Heart right ventricle (tissue), 16 donors: ENCODE results near the gene TYMS. TPM values are rescaled to one million over a fixed set of nuclear protein-coding genes. Genes with fewer than 3 reads are reported as not detected.

ENCODE experiments used
- ATAC-seq, 8 donors: fragments of 200-7000 bp; cut with Tn5 transposase; one replicate each; pipeline ENCODE4 v1.9.1; 2020; ENCODE audit warnings: mild to moderate bottlenecking in 8 of 8, moderate library complexity in 8 of 8, moderate number of reproducible peaks in 1 of 8
- DNase-seq, 2 donors: peaks; one replicate each; pipeline ENCODE4 v3.0.0-alpha.2; 2020
- H3K27ac ChIP-seq, 10 donors: fragments of 200-600 bp; sonication (generic) in 2 of 10; one replicate each; pipeline versions ENCODE4 v1.5.0 to v1.8.0; 2020 to 2022; ENCODE audit warnings: mild to moderate bottlenecking in 3 of 10
- H3K27me3 ChIP-seq, 7 donors: fragments of 200-600 bp; one replicate each; pipeline ENCODE4 v1.8.0; 2021 to 2022; ENCODE audit warnings: mild to moderate bottlenecking in 2 of 7
- H3K36me3 ChIP-seq, 9 donors: fragments of 200-600 bp; sonication (generic) in 1 of 9; one replicate each; pipeline versions ENCODE4 v1.5.0 to v1.8.0; 2020 to 2022; ENCODE audit warnings: mild to moderate bottlenecking in 2 of 9
- H3K4me1 ChIP-seq, 9 donors: fragments of 200-600 bp; sonication (generic) in 1 of 9; one replicate each; pipeline versions ENCODE4 v1.5.0 to v1.8.0; 2020 to 2022; ENCODE audit warnings: mild to moderate bottlenecking in 4 of 9
- H3K4me3 ChIP-seq, 10 donors: fragments of 200-600 bp; sonication (generic) in 2 of 10; one replicate each; pipeline versions ENCODE4 v1.5.0 to v1.8.0; 2020 to 2022; ENCODE audit warnings: mild to moderate bottlenecking in 7 of 10, moderate library complexity in 2 of 10
- H3K9me3 ChIP-seq, 11 donors: fragments of 200-600 bp in 10 of 11; sonication (generic) in 2 of 11; one replicate each; pipeline versions ENCODE4 v1.5.0 to v1.8.0; 2013 to 2022; ENCODE audit warnings: mild to moderate bottlenecking in 2 of 11, control low read depth in 1 of 11, moderate library complexity in 1 of 11
- CTCF ChIP-seq, 9 donors: fragments of 200-600 bp; sonication (generic) in 2 of 9; IDR thresholded peaks; one replicate each; pipeline versions ENCODE4 v1.5.0 to v1.8.0; 2021 to 2022; ENCODE audit warnings: antibody characterized with exemption in 9 of 9, mild to moderate bottlenecking in 5 of 9, moderate library complexity in 1 of 9
- WGBS, 2 donors: extraction: QIAGEN DNeasy Blood & Tissue Kit; methylation state at CpG; one replicate each; pipeline ENCODE4 v1.1.7; 2013; ENCODE audit warnings: inconsistent platforms in 1 of 2; 5-methylcytosine and 5-hydroxymethylcytosine counted together
- intact Hi-C, 10 donors: fragments of 100-400 bp; cut with DNase I; formaldehyde crosslinking; loops; one replicate each; pipeline versions ENCODE4 v1.11.1 to v1.14.2; 2022
- polyA plus RNA-seq, 2 donors: library from polyadenylated mRNA; stranded (reverse); fragments of 200-250 nt; gene quantifications; one replicate each; pipeline ENCODE4 v1.2.3, GENCODE V29; 2013
- total RNA-seq, 10 donors: library from RNA; stranded (reverse); fragmentation: NEBNext Ultra II Directional in 3 of 10; extraction: Animal tissue kit (Norgen Biotek cat#: 25700) in 3 of 10; gene quantifications; one replicate each; pipeline versions ENCODE4 v1.2.1 to v1.2.4, GENCODE V29; 2021 to 2023
- donor health status: Arrhythmogenic right ventricular cardiomyopathy.
- donor health status: ischemic (EF 13 %, LVEDD 7.1; RV severe dilation, severe dysfunction).
- donor health status: healthy with polysubstance abuse.
- donor health status: DM: no; HTN: yes; CAD: no.
- donor health status: DM: no; HTN: no; CAD: no.
- donor health status: ischemic (EF 25% LVEDD 6.9; RV normal size, moderate dysfunction).
- donor health status: ischemic (EF 25% LVEDD 5.7; RV mildly dilated, moderate dysfunction).
- donor health status: healthy.
- donor health status: DM: yes; HTN: yes; CAD: no.
- donor health status: Ischemic cardiomyopathy.
- donor health status: ischemic (EF 35%, LVEDD 5.7; RV mildly dilated, moderate dysfunction).
- donor health status: nonischemic (EF 11% LVEDD 7.7; RV severe dilation, severe dysfunction).
- donor health status: DM: yes; HTN: yes; CAD: no.
- donor health status: PGD.
- donor health status: ischemic (EF 29% LVEDD 5.4; RV normal size, mild dysfunction).
- donor health status: nonischemic (EF 23%, LVEDD 6.1; RV moderate dilation, normal function).

TYMS gene
- total and polyA plus RNA-seq, 12 donors, result 0.80 to 16.7 (median 1.8) TPM

- Histone ChIP-seq H3K27me3 (no peaks in the 10 kb centered on the region), H3K4me1 (peaks cover 0 to 7% (median 0%) of the 10 kb centered on the region in 9 donors), H3K27ac (no peak overlapping the region), H3K4me3 (no peak overlapping the region), H3K9me3 (no peaks in the 10 kb centered on the region), H3K36me3 (peaks cover 0 to 98% (median 13%) of the 10 kb centered on the region in 9 donors)
- 96 to 97% methylated on average over 7 of the region's 7 CpGs for WGBS, 2 donors
- intact Hi-C loops, result no loop called here
- DNase-seq (no peak), ATAC-seq (no peak)
- no peak for TF ChIP-seq CTCF (IDR thresholded peaks at IDR 0.05)
Measured at GRCh38 chr18:675307-675706, 17.9 kb downstream of the TYMS start.

GRCh38 chr18:676069-676468 lies 18.6 kb downstream of the TYMS start:
- Histone ChIP-seq H3K27ac (no peak overlapping the region), H3K9me3 (no peaks in the 10 kb centered on the region), H3K36me3 (peaks cover 0 to 93% (median 13%) of the 10 kb centered on the region in 9 donors), H3K4me3 (no peak overlapping the region), H3K4me1 (peaks cover 0 to 7% (median 0%) of the 10 kb centered on the region in 9 donors), H3K27me3 (no peaks in the 10 kb centered on the region)
- ATAC-seq (peak in 2 of 8 donors; percentile 30 to 55), DNase-seq (peak in 1 of 2 donors; percentile 33)
- TF ChIP-seq CTCF (IDR thresholded peaks at IDR 0.05), result no peak
- intact Hi-C loops, result no loop called here
- 63 to 75% methylated on average over 5 of the region's 5 CpGs for WGBS, 2 donors

GRCh38 chr18:676736-677135 lies 19.3 kb downstream of the TYMS start:
- intact Hi-C loops, result no loop called here
- Histone ChIP-seq H3K27ac (no peak overlapping the region), H3K27me3 (no peaks in the 10 kb centered on the region), H3K9me3 (no peaks in the 10 kb centered on the region), H3K4me3 (no peak overlapping the region), H3K36me3 (peaks cover 0 to 93% (median 13%) of the 10 kb centered on the region in 9 donors), H3K4me1 (peaks cover 0 to 7% (median 0%) of the 10 kb centered on the region in 9 donors)
- TF ChIP-seq CTCF (IDR thresholded peaks at IDR 0.05), result no peak
- DNase-seq (no peak), ATAC-seq (no peak)
- WGBS, 2 donors, result 94 to 95% methylated on average over 3 of the region's 3 CpGs

- Histone ChIP-seq H3K27ac (no peak overlapping the region), H3K4me3 (no peak overlapping the region), H3K4me1 (peaks cover 0 to 7% (median 0%) of the 10 kb centered on the region in 9 donors), H3K9me3 (no peaks in the 10 kb centered on the region), H3K36me3 (peaks cover 0 to 93% (median 13%) of the 10 kb centered on the region in 9 donors), H3K27me3 (no peaks in the 10 kb centered on the region)
- WGBS, 2 donors, result 69 to 79% methylated on average over 4 of the region's 4 CpGs
- DNase-seq, result no peak
- no peak for TF ChIP-seq CTCF (IDR thresholded peaks at IDR 0.05)
- ATAC-seq, result no peak
- intact Hi-C loops, result no loop called here
Measured at GRCh38 chr18:677145-677544, 19.7 kb downstream of the TYMS start.
